HepG2 (cell line): ENCODE data around the gene PDGFB. TPM values are rescaled to one million over a fixed set of nuclear protein-coding genes. Genes with fewer than 3 reads are reported as not detected.

ENCODE experiments used
- ATAD3A ChIP-seq: sonication (generic); formaldehyde crosslinking; IDR thresholded peaks from 2 replicates; pipeline ENCODE4 v1.4.0; 2020; ENCODE audit warnings: missing genetic modification reagents
- ELF1 ChIP-seq: sonication (generic); formaldehyde crosslinking; IDR thresholded peaks from 2 replicates; pipeline ENCODE4 v1.4.0; 2020; ENCODE audit warnings: missing genetic modification reagents
- HNRNPK ChIP-seq: fragments of 200-400 bp; formaldehyde crosslinking; IDR thresholded peaks from 2 replicates; pipeline ENCODE4 v1.6.1; 2018; ENCODE audit warnings: low read length, low read depth, moderate library complexity, mild to moderate bottlenecking; ENCODE audit not compliant: poor library complexity, severe bottlenecking
- ZNF441 ChIP-seq: sonication (generic); formaldehyde crosslinking; IDR thresholded peaks from 2 replicates; pipeline ENCODE4 v1.7.0; 2021; ENCODE audit warnings: missing genetic modification reagents, borderline replicate concordance
- ZNF75D ChIP-seq: sonication (generic); formaldehyde crosslinking; IDR thresholded peaks from 2 replicates; pipeline ENCODE4 v1.8.1; 2023; ENCODE audit warnings: missing genetic modification reagents, mild to moderate bottlenecking, borderline replicate concordance
- polyA plus RNA-seq, 8 experiments: library from polyadenylated mRNA; depleted of rRNA in 3 of 8; stranded (reverse) in 7 of 8; unstranded in 1 of 8; fragments of >200 nt; fragmentation: Illumina TruSeq in 4 of 8; extraction: Trizol in 4 of 8; gene quantifications; 2 replicates each; pipeline versions ENCODE4 v1.2.1 to v1.2.3, GENCODE V29; 2011 to 2016; ENCODE audit warnings: low read depth in 4 of 8, missing spikeins in 1 of 8, mixed read lengths in 1 of 8; ENCODE audit not compliant: insufficient read depth in 1 of 8
- total RNA-seq, 5 experiments: library from RNA; depleted of rRNA; stranded (reverse); fragments of >200 nt; fragmentation: Illumina TruSeq; extraction: Trizol; gene quantifications; 2 replicates each; pipeline ENCODE4 v1.2.3, GENCODE V29; 2016; ENCODE audit warnings: low read depth in 1 of 5
- TF ChIP-seq, protein P1 (sequence below): sonication (generic); formaldehyde crosslinking; conservative IDR thresholded peaks from 2 replicates; pipeline ENCODE4 v1.4.0; 2020; ENCODE audit warnings: mild to moderate bottlenecking, missing genetic modification reagents, moderate library complexity
- TF ChIP-seq, protein P2 (sequence below): sonication (generic); formaldehyde crosslinking; IDR thresholded peaks from 2 replicates; pipeline ENCODE4 v1.4.0; 2020; ENCODE audit warnings: mild to moderate bottlenecking, low read depth, missing genetic modification reagents

The PDGFB gene
- total and polyA plus RNA-seq, 2 of the 13 experiments (the other 11 are each of a cell fraction or from before 2014, with no cell fraction given), result 1.4 to 10.1 TPM

DNA sequence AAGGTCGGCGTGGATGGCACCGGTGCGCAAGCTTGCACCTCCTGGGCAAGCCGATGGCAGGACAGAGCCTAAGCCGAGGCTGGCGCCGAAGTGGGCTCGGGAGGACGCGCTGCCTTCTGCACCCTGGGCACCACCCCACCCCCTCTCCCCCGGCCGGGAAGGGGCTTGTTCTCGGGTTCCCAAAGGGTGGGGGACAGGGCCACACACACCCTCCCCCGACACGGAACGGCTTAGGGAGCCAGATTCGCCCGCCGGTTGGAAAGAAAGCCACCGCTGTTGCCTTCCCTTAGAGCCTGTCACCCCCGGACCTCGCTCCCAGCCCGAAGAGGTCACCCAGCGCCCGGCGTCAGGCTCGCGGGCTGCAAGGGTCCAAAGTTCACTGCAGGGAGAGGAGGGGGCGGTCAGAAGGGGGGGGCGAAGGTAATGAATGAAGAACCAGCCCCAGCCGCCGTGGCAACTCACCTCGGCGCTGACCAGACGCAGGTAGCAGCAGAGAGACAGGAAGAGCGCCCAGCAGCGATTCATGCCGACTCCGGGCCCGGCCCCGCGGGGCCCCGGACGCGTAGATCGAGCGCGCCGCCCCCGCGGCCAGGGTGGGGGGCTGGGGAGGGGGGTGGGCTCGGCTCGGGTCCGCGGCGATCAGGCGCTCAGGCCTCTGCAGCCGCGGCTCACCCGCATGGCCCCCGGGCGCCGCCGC lies 1.2 kb downstream of the PDGFB start (continued):
- TF ChIP-seq, protein P1, sequence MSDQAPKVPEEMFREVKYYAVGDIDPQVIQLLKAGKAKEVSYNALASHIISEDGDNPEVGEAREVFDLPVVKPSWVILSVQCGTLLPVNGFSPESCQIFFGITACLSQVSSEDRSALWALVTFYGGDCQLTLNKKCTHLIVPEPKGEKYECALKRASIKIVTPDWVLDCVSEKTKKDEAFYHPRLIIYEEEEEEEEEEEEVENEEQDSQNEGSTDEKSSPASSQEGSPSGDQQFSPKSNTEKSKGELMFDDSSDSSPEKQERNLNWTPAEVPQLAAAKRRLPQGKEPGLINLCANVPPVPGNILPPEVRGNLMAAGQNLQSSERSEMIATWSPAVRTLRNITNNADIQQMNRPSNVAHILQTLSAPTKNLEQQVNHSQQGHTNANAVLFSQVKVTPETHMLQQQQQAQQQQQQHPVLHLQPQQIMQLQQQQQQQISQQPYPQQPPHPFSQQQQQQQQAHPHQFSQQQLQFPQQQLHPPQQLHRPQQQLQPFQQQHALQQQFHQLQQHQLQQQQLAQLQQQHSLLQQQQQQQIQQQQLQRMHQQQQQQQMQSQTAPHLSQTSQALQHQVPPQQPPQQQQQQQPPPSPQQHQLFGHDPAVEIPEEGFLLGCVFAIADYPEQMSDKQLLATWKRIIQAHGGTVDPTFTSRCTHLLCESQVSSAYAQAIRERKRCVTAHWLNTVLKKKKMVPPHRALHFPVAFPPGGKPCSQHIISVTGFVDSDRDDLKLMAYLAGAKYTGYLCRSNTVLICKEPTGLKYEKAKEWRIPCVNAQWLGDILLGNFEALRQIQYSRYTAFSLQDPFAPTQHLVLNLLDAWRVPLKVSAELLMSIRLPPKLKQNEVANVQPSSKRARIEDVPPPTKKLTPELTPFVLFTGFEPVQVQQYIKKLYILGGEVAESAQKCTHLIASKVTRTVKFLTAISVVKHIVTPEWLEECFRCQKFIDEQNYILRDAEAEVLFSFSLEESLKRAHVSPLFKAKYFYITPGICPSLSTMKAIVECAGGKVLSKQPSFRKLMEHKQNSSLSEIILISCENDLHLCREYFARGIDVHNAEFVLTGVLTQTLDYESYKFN (CRISPR knock-in tag), result peak; percentile 72
- TF ChIP-seq ATAD3A (CRISPR knock-in tag) (no peak), ELF1 (CRISPR knock-in tag) (no peak), ZNF441 (no peak), ZNF75D (CRISPR knock-in tag) (no peak), HNRNPK (peak; percentile 8)
- TF ChIP-seq, protein P2, sequence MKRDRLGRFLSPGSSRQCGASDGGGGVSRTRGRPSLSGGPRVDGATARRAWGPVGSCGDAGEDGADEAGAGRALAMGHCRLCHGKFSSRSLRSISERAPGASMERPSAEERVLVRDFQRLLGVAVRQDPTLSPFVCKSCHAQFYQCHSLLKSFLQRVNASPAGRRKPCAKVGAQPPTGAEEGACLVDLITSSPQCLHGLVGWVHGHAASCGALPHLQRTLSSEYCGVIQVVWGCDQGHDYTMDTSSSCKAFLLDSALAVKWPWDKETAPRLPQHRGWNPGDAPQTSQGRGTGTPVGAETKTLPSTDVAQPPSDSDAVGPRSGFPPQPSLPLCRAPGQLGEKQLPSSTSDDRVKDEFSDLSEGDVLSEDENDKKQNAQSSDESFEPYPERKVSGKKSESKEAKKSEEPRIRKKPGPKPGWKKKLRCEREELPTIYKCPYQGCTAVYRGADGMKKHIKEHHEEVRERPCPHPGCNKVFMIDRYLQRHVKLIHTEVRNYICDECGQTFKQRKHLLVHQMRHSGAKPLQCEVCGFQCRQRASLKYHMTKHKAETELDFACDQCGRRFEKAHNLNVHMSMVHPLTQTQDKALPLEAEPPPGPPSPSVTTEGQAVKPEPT (CRISPR knock-in tag), result no peak
